OCI-LY1 (cell line): Measurements from ENCODE around the gene GNS.

ENCODE experiments used
- EZH2 ChIP-seq: fragments of 200-600 bp; sonication (generic), shearing (Covaris generic); IDR thresholded peaks from 2 replicates; pipeline ENCODE4 v1.8.0; 2017; ENCODE audit warnings: borderline replicate concordance, mixed run types, mild to moderate bottlenecking, antibody characterized with exemption, low read length, moderate library complexity, mixed read lengths
- TF ChIP-seq, protein P1 (sequence below): fragments of 200-600 bp; sonication (generic), shearing (Covaris generic); IDR thresholded peaks from 2 replicates; pipeline ENCODE4 v1.5.1; 2017; ENCODE audit warnings: mild to moderate bottlenecking, antibody characterized with exemption, low read length, moderate library complexity, mixed read lengths

DNA sequence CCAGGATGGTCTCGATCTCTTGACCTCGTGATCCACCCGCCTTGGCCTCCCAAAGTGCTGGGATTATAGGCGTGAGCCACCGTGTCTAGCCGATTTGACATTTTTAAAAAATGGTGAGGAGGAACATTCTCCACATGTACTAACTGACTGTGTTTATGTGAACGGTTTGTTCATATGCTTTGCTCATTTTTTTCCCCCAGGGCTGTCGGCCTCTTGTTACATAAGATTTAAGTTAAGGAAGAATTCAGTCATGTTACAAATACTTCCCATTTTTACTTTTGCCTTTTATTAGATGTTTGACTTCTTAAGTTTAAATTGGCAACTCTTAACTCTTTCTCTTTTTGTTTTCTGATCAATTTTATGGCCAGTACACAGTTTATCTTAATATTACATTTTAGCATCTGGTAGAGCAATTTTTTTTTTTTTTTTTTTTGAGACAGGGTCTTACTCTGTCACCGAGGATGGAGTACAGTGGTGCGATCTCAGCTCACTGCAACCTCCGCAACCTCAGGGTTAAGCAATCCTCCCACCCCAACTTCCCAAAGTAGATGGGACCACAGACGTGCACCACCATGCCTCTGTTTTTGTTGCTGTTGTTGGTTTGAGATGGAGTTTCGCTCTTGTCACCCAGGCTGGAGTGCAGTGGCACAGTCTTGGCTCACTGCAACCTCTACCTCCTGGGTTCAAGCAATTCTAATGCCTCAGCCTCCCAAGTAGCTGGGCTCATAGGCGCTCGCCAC is 9.6 kb downstream of the GNS start:
- TF ChIP-seq, protein P1, sequence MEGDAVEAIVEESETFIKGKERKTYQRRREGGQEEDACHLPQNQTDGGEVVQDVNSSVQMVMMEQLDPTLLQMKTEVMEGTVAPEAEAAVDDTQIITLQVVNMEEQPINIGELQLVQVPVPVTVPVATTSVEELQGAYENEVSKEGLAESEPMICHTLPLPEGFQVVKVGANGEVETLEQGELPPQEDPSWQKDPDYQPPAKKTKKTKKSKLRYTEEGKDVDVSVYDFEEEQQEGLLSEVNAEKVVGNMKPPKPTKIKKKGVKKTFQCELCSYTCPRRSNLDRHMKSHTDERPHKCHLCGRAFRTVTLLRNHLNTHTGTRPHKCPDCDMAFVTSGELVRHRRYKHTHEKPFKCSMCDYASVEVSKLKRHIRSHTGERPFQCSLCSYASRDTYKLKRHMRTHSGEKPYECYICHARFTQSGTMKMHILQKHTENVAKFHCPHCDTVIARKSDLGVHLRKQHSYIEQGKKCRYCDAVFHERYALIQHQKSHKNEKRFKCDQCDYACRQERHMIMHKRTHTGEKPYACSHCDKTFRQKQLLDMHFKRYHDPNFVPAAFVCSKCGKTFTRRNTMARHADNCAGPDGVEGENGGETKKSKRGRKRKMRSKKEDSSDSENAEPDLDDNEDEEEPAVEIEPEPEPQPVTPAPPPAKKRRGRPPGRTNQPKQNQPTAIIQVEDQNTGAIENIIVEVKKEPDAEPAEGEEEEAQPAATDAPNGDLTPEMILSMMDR = no peak
- no peak for TF ChIP-seq EZH2
